ENCODE results near the gene STARD6.

GRCh38 chr18:54330768-54331548 is 26.7 kb downstream of the STARD6 start:
- TF ChIP-seq CTCF (conservative IDR thresholded peaks at IDR 0.05; ENCODE audit: low read depth in 2 of 2), result no peak
- no peak for TF ChIP-seq EZH2phosphoT487 (IDR thresholded peaks at IDR 0.05; ENCODE audit: unreplicated experiment)
- TF ChIP-seq REST (IDR thresholded peaks at IDR 0.05; ENCODE audit: unreplicated experiment), result no peak

All from GM23338 (cell line).